ENCODE results near the gene ATP5F1E. TPM values are rescaled to one million over a fixed set of nuclear protein-coding genes. Genes with fewer than 3 reads are reported as not detected.
"Not testable (repeated sequence)": the region's sequence is repeated elsewhere in the genome, so short reads cannot be mapped to it uniquely, and the experiment has no call there.

ATP5F1E gene
- total RNA-seq, 4 donors from 2014 or later = 7.2 to 33.0 (median 25.8) TPM

DNA sequence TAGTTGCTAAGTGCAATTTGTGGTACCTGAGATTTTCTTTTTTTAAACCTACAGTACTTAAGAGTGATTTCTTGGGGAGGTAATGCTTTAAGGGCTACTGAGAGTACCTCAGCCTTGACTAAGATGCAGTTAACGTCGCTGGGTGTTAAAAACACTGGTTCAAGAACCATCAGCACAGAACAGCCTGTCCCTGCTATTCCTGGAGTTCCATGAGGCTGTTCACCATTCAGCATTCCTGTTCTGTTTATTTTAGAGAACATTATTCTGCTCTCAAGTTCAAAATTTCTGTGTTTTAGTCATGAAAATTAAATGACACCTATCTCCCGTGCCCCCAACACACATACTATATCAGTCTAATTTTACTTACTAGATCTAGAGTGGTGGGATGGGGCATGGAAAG is 12.2 kb upstream of the ATP5F1E start:
- Histone ChIP-seq H3K27me3 (no peaks in the 10 kb centered on the region), H3K4me1 (peaks cover 24 to 55% (median 35%) of the 10 kb centered on the region in 4 donors), H3K9me3 (no peaks in the 10 kb centered on the region), H3K36me3 (no peaks in the 10 kb centered on the region), H3K27ac (peak overlapping the region in 1 of 4 donors; percentile 5), H3K4me3 (no peak overlapping the region)
- 94 to 100% methylated on average over 3 of the region's 3 CpGs for WGBS, 2 donors (ENCODE audit: low coverage in 1 of 2)
- in situ Hi-C loops (cut with MboI; ENCODE audit: low pct_ligation_motif_present in 1 of 4, low pct_unique_long_range_greater_than_20kb in 1 of 4, low sequenced_read_pairs in 3 of 4) = loop anchor here in 1 of 4 donors (25.0 kb wide), 1 partner anchor 382 kb away; the partner anchor contains the start of gene STX16
- no peak for DNase-seq
- intact Hi-C loops (cut with DNase I; ENCODE audit: low total_unique reads) = no loop called here
- TF ChIP-seq POLR2AphosphoS5 (IDR thresholded peaks at IDR 0.05) = no peak

DNA sequence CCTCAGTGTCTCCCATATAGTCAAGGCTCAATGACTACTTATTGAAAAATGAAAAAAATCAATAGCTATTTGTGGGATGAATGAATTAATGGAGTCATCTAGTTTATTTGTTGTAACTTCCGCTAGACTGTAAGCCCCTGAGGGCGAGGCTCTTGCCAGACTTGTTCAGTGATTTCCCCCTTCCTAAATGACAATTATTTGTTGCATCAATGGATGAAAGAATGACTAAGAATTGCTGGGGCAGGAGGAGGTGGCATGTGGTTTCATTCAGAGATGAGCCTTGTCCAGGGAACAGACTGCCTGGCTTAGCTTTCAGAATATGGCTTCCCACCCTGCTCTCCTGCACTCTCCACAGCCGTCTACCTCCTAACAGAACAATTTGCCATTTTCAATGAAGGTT is 11.6 kb upstream of the ATP5F1E start:
- in situ Hi-C loops (cut with MboI; ENCODE audit: low pct_ligation_motif_present in 1 of 4, low pct_unique_long_range_greater_than_20kb in 1 of 4, low sequenced_read_pairs in 3 of 4) = loop anchor here in 1 of 4 donors (25.0 kb wide), 1 partner anchor 381 kb away; the partner anchor contains the start of gene STX16
- DNase-seq = no peak
- no peaks in the 10 kb centered on the region for H3K27me3 ChIP-seq
- WGBS, 2 donors (ENCODE audit: low coverage in 1 of 2) = 73 to 75% methylated on average over 3 of the region's 3 CpGs
- H3K36me3 ChIP-seq = no peaks in the 10 kb centered on the region
- no peak for TF ChIP-seq POLR2A (IDR thresholded peaks at IDR 0.05)
- no peak overlapping the region for H3K4me3 ChIP-seq
- H3K4me1 ChIP-seq = peaks cover 24 to 57% (median 38%) of the 10 kb centered on the region in 4 donors
- peak overlapping the region; percentile 89 to 96 (median 92) for H3K27ac ChIP-seq
- H3K9me3 ChIP-seq = no peaks in the 10 kb centered on the region
- intact Hi-C loops (cut with DNase I; ENCODE audit: low total_unique reads) = no loop called here

DNA sequence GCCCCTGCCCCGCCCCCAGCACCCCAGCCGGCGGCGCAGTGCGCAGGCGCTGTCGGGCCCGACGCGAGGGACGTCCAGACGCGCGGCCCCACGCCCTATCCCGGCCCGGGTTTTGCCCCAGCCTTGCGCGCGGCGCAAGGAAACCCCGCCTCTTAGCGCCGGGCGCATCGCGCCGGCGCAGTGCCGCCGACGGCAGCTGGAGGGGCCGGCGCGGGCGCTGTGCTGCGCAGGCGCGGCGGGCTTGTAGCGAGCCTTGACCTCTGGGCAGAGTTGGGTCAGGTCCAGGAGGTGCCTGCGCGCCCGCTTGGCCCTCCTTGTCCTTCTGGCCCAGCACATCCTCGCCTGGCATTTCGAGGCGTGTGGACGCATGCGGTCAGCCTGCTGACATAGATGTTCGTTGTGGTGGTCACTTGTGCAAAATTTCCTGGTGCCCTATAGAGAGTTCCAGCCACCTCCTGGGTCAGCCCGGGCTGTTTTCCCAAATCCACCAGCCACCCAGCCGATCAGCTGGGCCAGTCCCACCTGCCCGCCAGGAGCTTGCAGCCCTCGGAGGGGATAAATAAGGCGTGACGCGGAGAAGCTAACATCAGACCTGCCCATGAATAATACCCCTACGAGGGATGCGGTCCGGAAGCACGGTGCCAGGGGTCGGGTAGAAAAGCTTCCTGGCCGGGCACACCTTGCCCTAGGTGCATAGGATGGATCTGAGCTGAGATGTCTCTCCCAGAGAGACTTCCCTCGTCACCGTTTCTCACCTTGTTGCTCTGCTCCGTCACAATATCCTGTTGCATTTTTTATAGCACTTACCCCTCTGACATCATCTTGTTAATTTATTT is 10.9 kb upstream of the ATP5F1E start:
- peaks cover 0 to 2% (median 0%) of the 10 kb centered on the region in 4 donors for H3K36me3 ChIP-seq
- in situ Hi-C loops (cut with MboI; ENCODE audit: low pct_ligation_motif_present in 1 of 4, low pct_unique_long_range_greater_than_20kb in 1 of 4, low sequenced_read_pairs in 3 of 4) = loop anchor here in 1 of 4 donors (25.0 kb wide), 1 partner anchor 381 kb away; the partner anchor contains the start of gene STX16
- intact Hi-C loops (cut with DNase I; ENCODE audit: low total_unique reads) = no loop called here
- H3K4me3 ChIP-seq = peak overlapping the region; percentile 75 to 95 (median 78)
- peak overlapping the region; percentile 89 to 96 (median 92) for H3K27ac ChIP-seq
- H3K27me3 ChIP-seq = no peaks in the 10 kb centered on the region
- TF ChIP-seq, protein P1, sequence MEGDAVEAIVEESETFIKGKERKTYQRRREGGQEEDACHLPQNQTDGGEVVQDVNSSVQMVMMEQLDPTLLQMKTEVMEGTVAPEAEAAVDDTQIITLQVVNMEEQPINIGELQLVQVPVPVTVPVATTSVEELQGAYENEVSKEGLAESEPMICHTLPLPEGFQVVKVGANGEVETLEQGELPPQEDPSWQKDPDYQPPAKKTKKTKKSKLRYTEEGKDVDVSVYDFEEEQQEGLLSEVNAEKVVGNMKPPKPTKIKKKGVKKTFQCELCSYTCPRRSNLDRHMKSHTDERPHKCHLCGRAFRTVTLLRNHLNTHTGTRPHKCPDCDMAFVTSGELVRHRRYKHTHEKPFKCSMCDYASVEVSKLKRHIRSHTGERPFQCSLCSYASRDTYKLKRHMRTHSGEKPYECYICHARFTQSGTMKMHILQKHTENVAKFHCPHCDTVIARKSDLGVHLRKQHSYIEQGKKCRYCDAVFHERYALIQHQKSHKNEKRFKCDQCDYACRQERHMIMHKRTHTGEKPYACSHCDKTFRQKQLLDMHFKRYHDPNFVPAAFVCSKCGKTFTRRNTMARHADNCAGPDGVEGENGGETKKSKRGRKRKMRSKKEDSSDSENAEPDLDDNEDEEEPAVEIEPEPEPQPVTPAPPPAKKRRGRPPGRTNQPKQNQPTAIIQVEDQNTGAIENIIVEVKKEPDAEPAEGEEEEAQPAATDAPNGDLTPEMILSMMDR (IDR thresholded peaks at IDR 0.05) = no peak
- peak in 1 of 3 donors; percentile 3 for TF ChIP-seq POLR2AphosphoS5 (IDR thresholded peaks at IDR 0.05)
- 35 to 71% methylated on average over 2 to 22 of the region's 66 CpGs for WGBS, 2 donors (ENCODE audit: low coverage in 1 of 2)
- DNase-seq = peak; percentile 96
- H3K4me1 ChIP-seq = peaks cover 23 to 55% (median 36%) of the 10 kb centered on the region in 4 donors
- H3K9me3 ChIP-seq = no peaks in the 10 kb centered on the region

DNA sequence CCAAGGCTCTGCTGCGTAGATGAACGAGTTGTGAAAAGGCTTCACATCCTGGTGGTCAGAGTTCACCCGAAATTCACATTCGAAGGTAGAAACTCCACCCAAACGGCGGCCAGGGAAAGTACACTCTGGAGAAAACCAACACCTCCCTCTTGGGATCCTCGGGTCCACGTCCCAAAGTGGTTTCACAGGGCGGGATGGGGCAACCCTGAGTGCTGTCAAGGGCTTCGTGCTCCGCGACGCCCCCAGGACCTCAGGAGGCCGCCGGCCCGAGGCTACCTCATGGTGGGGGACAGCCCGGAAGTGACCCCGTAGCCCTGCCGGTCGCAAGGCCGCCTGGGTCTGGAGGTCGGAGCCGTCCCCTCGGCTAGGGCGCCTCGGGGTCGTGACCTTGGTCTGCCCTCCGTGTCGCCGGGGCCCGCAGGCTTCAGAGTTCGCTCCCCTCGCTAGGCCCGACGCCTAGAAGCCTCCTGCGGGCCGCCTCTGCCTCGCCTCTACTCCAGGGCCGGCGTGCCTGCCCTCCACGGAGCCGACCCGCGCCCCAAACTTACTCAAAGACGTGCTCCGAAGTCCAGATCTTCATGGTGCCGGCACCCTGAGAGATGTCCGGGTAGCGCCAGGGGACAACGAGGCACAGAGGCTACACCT is 10.1 kb upstream of the ATP5F1E start, which contains the start of gene PRELID3B:
Gene PRELID3B (minus strand): TSS at position 636 of the 645 bp plus-strand sequence. CDS start 56 bp downstream, at position 580.
- intact Hi-C loops (cut with DNase I; ENCODE audit: low total_unique reads) (no loop called here), in situ Hi-C loops (cut with MboI; ENCODE audit: low pct_ligation_motif_present in 1 of 4, low pct_unique_long_range_greater_than_20kb in 1 of 4, low sequenced_read_pairs in 3 of 4) (loop anchor here in 1 of 4 donors (25.0 kb wide), 1 partner anchor 380 kb away; the partner anchor contains the start of gene STX16)

DNA sequence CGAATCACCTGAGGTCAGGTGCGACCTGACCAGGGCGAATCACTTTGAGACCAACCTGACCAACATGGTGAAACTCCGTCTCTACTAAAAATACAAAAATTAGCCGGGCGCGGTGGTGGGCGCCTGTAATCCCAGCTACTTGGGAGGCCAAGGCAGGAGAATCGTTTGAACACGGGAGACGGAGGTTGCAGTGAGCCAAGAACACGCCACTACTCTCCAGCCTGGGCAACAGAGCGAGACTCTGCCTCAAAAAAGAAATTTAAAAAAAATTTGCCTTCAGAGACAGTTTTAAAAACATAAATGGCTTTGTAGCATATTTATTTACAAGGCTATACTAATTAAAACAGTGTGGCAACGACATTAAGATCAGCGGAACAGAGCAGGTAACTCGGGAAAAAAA is 9.4 kb upstream of the ATP5F1E start:
- WGBS, 2 donors (ENCODE audit: low coverage in 1 of 2) = 64 to 83% methylated on average over 8 to 16 of the region's 16 CpGs
- DNase-seq; intact Hi-C loops (cut with DNase I; ENCODE audit: low total_unique reads); H3K9me3 ChIP-seq; H3K27me3 ChIP-seq: not testable (repeated sequence)
- H3K27ac ChIP-seq = peak overlapping the region; percentile 89 to 96 (median 92)
- in situ Hi-C loops (cut with MboI; ENCODE audit: low pct_ligation_motif_present in 1 of 4, low pct_unique_long_range_greater_than_20kb in 1 of 4, low sequenced_read_pairs in 3 of 4) = loop anchor here in 1 of 4 donors (25.0 kb wide), 1 partner anchor 379 kb away; the partner anchor contains the start of gene STX16
- H3K4me3 ChIP-seq = peak overlapping the region; percentile 75 to 95 (median 78)
- H3K36me3 ChIP-seq = peaks cover 0 to 17% (median 4%) of the 10 kb centered on the region in 4 donors
- H3K4me1 ChIP-seq = peaks cover 22 to 45% (median 32%) of the 10 kb centered on the region in 4 donors

More for the DNA sequence above, 10.1 kb upstream of the ATP5F1E start, which contains the start of gene PRELID3B:
- 0% methylated on average over 4 of the region's 50 CpGs; no CpG with 5 or more reads in 1 of the 2 donors for WGBS, 2 donors (ENCODE audit: low coverage in 1 of 2)
- peak; percentile 64 for DNase-seq
- H3K4me1 ChIP-seq = peaks cover 22 to 51% (median 33%) of the 10 kb centered on the region in 4 donors
- TF ChIP-seq POLR2AphosphoS5 (IDR thresholded peaks at IDR 0.05) (peak; percentile 67 to 90 (median 89)), POLR2A (IDR thresholded peaks at IDR 0.05) (peak; percentile 88), EP300 (IDR thresholded peaks at IDR 0.05; ENCODE audit: low read depth) (no peak)
- TF ChIP-seq, protein P1 (IDR thresholded peaks at IDR 0.05) = peak in 2 of 5 experiments; percentile 24 to 30
- H3K36me3 ChIP-seq = peaks cover 0 to 10% (median under 1%) of the 10 kb centered on the region in 4 donors
- peak within 1 kb of the TSS; percentile 89 to 96 (median 92) for H3K27ac ChIP-seq
- H3K9me3 ChIP-seq = no peaks in the 10 kb centered on the region
- no peaks in the 10 kb centered on the region for H3K27me3 ChIP-seq
- H3K4me3 ChIP-seq = peak within 1 kb of the TSS; percentile 75 to 95 (median 78)

Measured in transverse colon (tissue), 4 donors.